Activated CD8-positive, alpha-beta memory T cell treated with anti-CD3 and anti-CD28 coated beads for 36 hours (primary cell): Measurements from ENCODE around the gene GIGYF1. TPM values are rescaled to one million over a fixed set of nuclear protein-coding genes. Genes with fewer than 3 reads are reported as not detected.

Experiments
- total RNA-seq, 2 experiments: library from RNA; stranded (reverse); gene quantifications; one replicate each; pipeline ENCODE4 v1.2.3, GENCODE V29; 2021

Gene GIGYF1
- total RNA-seq, 2 experiments from 2014 or later, result 47.8 to 48.6 TPM

Other genes starting within 250 kb of the GIGYF1 start
- 1 to 10 TPM; 1.4 to 1.6 TPM for gene SPACDR, start 230.0 kb downstream of the GIGYF1 start, total RNA-seq
- 10 to 100 TPM; 90.9 to 95.0 TPM for gene TSC22D4, start 215.0 kb downstream of the GIGYF1 start, total RNA-seq
- gene NYAP1, start 210.3 kb downstream of the GIGYF1 start, total RNA-seq, result under 1 TPM; 0.13 to 0.15 TPM
- gene AGFG2, start 155.0 kb downstream of the GIGYF1 start, total RNA-seq, result 10 to 100 TPM; 64.1 to 64.8 TPM
- 1 to 10 TPM; 5.6 to 7.5 TPM for gene SAP25, start 120.3 kb downstream of the GIGYF1 start, total RNA-seq
- gene LRCH4, start 108.1 kb downstream of the GIGYF1 start, total RNA-seq, result 10 to 100 TPM; 80.3 to 84.5 TPM
- under 1 TPM; 0.36 TPM for gene FBXO24, start 107.9 kb downstream of the GIGYF1 start, total RNA-seq
- gene PCOLCE, start 91.9 kb downstream of the GIGYF1 start, total RNA-seq, result 1 to 10 TPM; 6.3 to 8.1 TPM
- gene MOSPD3, start 81.7 kb downstream of the GIGYF1 start, total RNA-seq, result 10 to 100 TPM; 15.4 to 16.7 TPM
- gene TFR2, start 52.7 kb downstream of the GIGYF1 start, total RNA-seq, result 10 to 100 TPM; 17.7 to 21.8 TPM
- not detected for gene ACTL6B, start 37.8 kb downstream of the GIGYF1 start, total RNA-seq
- 100 to 1,000 TPM; 235 to 241 TPM for gene GNB2, start 20.5 kb downstream of the GIGYF1 start, total RNA-seq
- gene POP7, start 11.9 kb upstream of the GIGYF1 start, total RNA-seq, result 10 to 100 TPM; 82.3 to 85.9 TPM
- gene EPO, start 26.2 kb upstream of the GIGYF1 start, total RNA-seq, result under 1 TPM in 1 of 2 experiments, not detected in 1; 0.15 TPM
- gene ZAN, start 39.3 kb upstream of the GIGYF1 start, total RNA-seq, result not detected
- gene EPHB4, start 133.3 kb upstream of the GIGYF1 start, total RNA-seq, result 1 to 10 TPM; 2.9 to 3.5 TPM
- 10 to 100 TPM; 24.9 to 26.4 TPM for gene SLC12A9, start 158.5 kb upstream of the GIGYF1 start, total RNA-seq
- gene TRIP6, start 173.1 kb upstream of the GIGYF1 start, total RNA-seq, result 10 to 100 TPM; 33.6 to 35.8 TPM
- 100 to 1,000 TPM; 302 to 308 TPM for gene SRRT, start 180.9 kb upstream of the GIGYF1 start, total RNA-seq
- 1 to 10 TPM; 3.0 to 4.8 TPM for gene UFSP1, start 195.5 kb upstream of the GIGYF1 start, total RNA-seq
- gene ACHE, start 201.6 kb upstream of the GIGYF1 start, total RNA-seq, result under 1 TPM; 0.13 to 0.23 TPM